ENCODE results near the gene CDK12.

Gene CDK12

DNA sequence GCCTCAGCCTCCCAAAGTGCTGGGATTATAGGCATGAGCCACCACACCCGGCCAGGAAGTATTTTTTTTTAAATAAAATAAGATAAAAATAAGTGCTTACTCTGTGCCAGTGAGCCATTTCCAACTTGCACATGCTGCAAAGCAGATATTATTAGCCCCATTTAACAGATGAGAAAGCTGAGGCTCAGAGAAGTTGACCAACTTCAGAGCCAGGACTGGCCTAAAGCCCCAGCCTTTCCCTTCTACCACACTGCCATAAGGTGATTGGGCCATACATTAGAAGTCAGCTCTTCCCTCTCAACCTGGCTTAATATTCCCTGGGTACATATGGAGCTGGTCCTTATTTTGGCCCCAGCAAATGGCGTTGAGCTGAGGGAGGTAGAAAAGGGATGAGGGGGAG lies 121.4 kb downstream of the CDK12 start:
- no peak for DNase-seq (ENCODE audit: low spot score)
